HCT116 (cell line): ENCODE results near the gene LRRC3. TPM values are rescaled to one million over a fixed set of nuclear protein-coding genes. Genes with fewer than 3 reads are reported as not detected.

Source experiments
- ATAC-seq: fragments of 200-7000 bp; cut with Tn5 transposase; 2 replicates; pipeline ENCODE4 v1.9.1; 2020; ENCODE audit warnings: mild to moderate bottlenecking, moderate library complexity
- BruUV-seq: library from RNA; stranded (reverse); fragments of 400-500 nt; replicated peaks from 2 replicates; lab custom pipeline; 2021; lab: Mats Ljungman, UMichigan
- CTCF ChIA-PET: fragments of 300-600 bp; sonication (Branson Sonifier 250); formaldehyde crosslinking; loops from one replicate; lab custom pipeline; 2021; ENCODE audit warnings: antibody characterized with exemption; lab: Charles Lee
- POLR2A ChIA-PET: fragments of 300-600, 350-600 bp; sonication (Branson Sonifier 250); formaldehyde crosslinking; loops from one replicate; lab custom pipeline; 2021; ENCODE audit warnings: antibody characterized with exemption; lab: Charles Lee
- RAD21 ChIA-PET, 2 experiments: fragments of 300-600 bp; sonication (Branson Sonifier 250); formaldehyde crosslinking; loops; one replicate each; lab custom pipeline; 2023; ENCODE audit warnings: low total read pairs in 2 of 2; ENCODE audit not compliant: uncharacterized antibody in 2 of 2, unreplicated experiment in 2 of 2, low non-redundant PET in 1 of 2; lab: Charles Lee
- DNase-seq: peaks from one replicate; pipeline ENCODE4 v3.0.0-alpha.2; 2010; ENCODE audit warnings: low read depth, low spot score
- H2AFZ ChIP-seq: fragments of 200-600 bp; shearing (Covaris generic), sonication (generic); 2 replicates; pipeline ENCODE4 v1.6.1; 2017; ENCODE audit warnings: low read depth, mixed run types, mixed read lengths, antibody characterized with exemption, low read length; ENCODE audit not compliant: poor library complexity, severe bottlenecking
- H3K27ac ChIP-seq: 2 replicates; pipeline ENCODE4 v1.5.1; 2012; ENCODE audit warnings: low read depth, low read length
- H3K27me3 ChIP-seq: fragments of 200-600 bp; sonication (generic); 2 replicates; pipeline ENCODE4 v1.6.1; 2016; ENCODE audit warnings: mixed run types, low read length, mixed read lengths; ENCODE audit not compliant: insufficient read depth
- H3K36me3 ChIP-seq, 2 experiments: fragments of 200-500 bp in 1 of 2; fragments of 200-600 bp in 1 of 2; sonication (Bioruptor generic) in 1 of 2; sonication (generic) in 1 of 2; 2 replicates each; pipeline versions ENCODE4 v1.5.1 to v1.6.1; 2014 to 2016; ENCODE audit warnings: low read length in 2 of 2, inconsistent platforms in 1 of 2, mixed read lengths in 1 of 2, mixed run types in 1 of 2; ENCODE audit not compliant: insufficient read depth in 2 of 2, control insufficient read depth in 1 of 2
- H3K4me1 ChIP-seq, 2 experiments: fragments of 200-600 bp in 1 of 2; sonication (generic) in 1 of 2; 2 replicates each; pipeline versions ENCODE4 v1.5.1 to v1.6.1; 2012 to 2017; ENCODE audit warnings: low read length in 2 of 2, inconsistent platforms in 1 of 2, mild to moderate bottlenecking in 1 of 2, mixed read lengths in 1 of 2, mixed run types in 1 of 2, moderate library complexity in 1 of 2; ENCODE audit not compliant: insufficient read depth in 2 of 2, control insufficient read depth in 1 of 2
- H3K4me2 ChIP-seq: fragments of 200-600 bp; sonication (generic); 2 replicates; pipeline ENCODE4 v1.6.1; 2017; ENCODE audit warnings: mixed run types, low read length, mixed read lengths
- H3K4me3 ChIP-seq, 2 experiments: fragments of 200-600 bp in 1 of 2; sonication (generic) in 1 of 2; replicated peaks in 1 of 2; 2 replicates each; pipeline ENCODE4 v1.5.1; 2011 to 2016; ENCODE audit warnings: low read length in 2 of 2, control low read depth in 1 of 2, low read depth in 1 of 2, mild to moderate bottlenecking in 1 of 2, mixed read lengths in 1 of 2, mixed run types in 1 of 2
- H3K79me2 ChIP-seq: fragments of 200-600 bp; sonication (generic); 2 replicates; pipeline ENCODE4 v1.6.1; 2017; ENCODE audit warnings: mild to moderate bottlenecking, mixed run types, low read length, moderate library complexity, mixed read lengths; ENCODE audit not compliant: insufficient read depth
- H3K9ac ChIP-seq: fragments of 200-600 bp; sonication (generic); 2 replicates; pipeline ENCODE4 v1.6.1; 2016; ENCODE audit warnings: low read length, mixed read lengths
- H3K9me2 ChIP-seq: fragments of 200-600 bp; sonication (generic), shearing (Covaris generic); 2 replicates; pipeline ENCODE4 v1.6.1; 2017; ENCODE audit warnings: mixed run types, mild to moderate bottlenecking, moderate library complexity; ENCODE audit not compliant: insufficient read depth
- H3K9me3 ChIP-seq, 2 experiments: fragments of 200-500 bp in 1 of 2; fragments of 200-600 bp in 1 of 2; sonication (Bioruptor generic) in 1 of 2; sonication (generic) in 1 of 2; 2 replicates each; pipeline ENCODE4 v1.6.1; 2014 to 2017; ENCODE audit warnings: low read length in 2 of 2, mixed read lengths in 2 of 2, inconsistent platforms in 1 of 2, low read depth in 1 of 2, mild to moderate bottlenecking in 1 of 2, mixed run types in 1 of 2, moderate library complexity in 1 of 2; ENCODE audit not compliant: control insufficient read depth in 1 of 2, insufficient read depth in 1 of 2
- H4K20me1 ChIP-seq: fragments of 200-600 bp; sonication (generic), shearing (Covaris generic); 2 replicates; pipeline ENCODE4 v1.6.1; 2017; ENCODE audit warnings: mixed run types, mild to moderate bottlenecking, moderate library complexity; ENCODE audit not compliant: insufficient read depth
- ATF3 ChIP-seq: IDR thresholded peaks from 2 replicates; pipeline ENCODE4 v1.6.1; 2012
- CBX3 ChIP-seq: IDR thresholded peaks from 2 replicates; pipeline ENCODE4 v1.6.1; 2012; ENCODE audit warnings: low read depth
- CTCF ChIP-seq, 3 experiments: fragments of 200-600 bp in 1 of 3; sonication (generic) in 1 of 3; IDR thresholded peaks in 2 of 3; conservative IDR thresholded peaks in 1 of 3; 2 replicates each; pipeline ENCODE4 v1.5.1; 2012 to 2017; ENCODE audit warnings: low read depth in 2 of 3, low read length in 2 of 3, antibody characterized with exemption in 1 of 3, borderline replicate concordance in 1 of 3, control low read depth in 1 of 3, mild to moderate bottlenecking in 1 of 3, mixed read lengths in 1 of 3, mixed run types in 1 of 3, moderate library complexity in 1 of 3; ENCODE audit not compliant: insufficient read depth in 1 of 3
- EGR1 ChIP-seq: IDR thresholded peaks from 2 replicates; pipeline ENCODE4 v1.6.1; 2012; ENCODE audit warnings: low read depth
- EZH2 ChIP-seq: fragments of 200-600 bp; sonication (generic); IDR thresholded peaks from 2 replicates; pipeline ENCODE4 v1.6.1; 2017; ENCODE audit warnings: antibody characterized with exemption, mixed run types
- EZH2phosphoT487 ChIP-seq: fragments of 200-600 bp; IDR thresholded peaks from 2 replicates; pipeline ENCODE4 v1.6.1; 2018; ENCODE audit warnings: antibody characterized with exemption, borderline replicate concordance
- MAX ChIP-seq: IDR thresholded peaks from 2 replicates; pipeline ENCODE4 v1.6.1; 2012
- POLR2A ChIP-seq: IDR thresholded peaks from 2 replicates; pipeline ENCODE4 v1.7.0; 2011; ENCODE audit warnings: borderline replicate concordance; ENCODE audit not compliant: insufficient read depth, insufficient read length; ENCODE audit errors: extremely low read depth
- RAD21 ChIP-seq: IDR thresholded peaks from 2 replicates; pipeline ENCODE4 v1.6.1; 2012; ENCODE audit warnings: low read depth, mild to moderate bottlenecking
- SIN3A ChIP-seq: IDR thresholded peaks from 2 replicates; pipeline ENCODE4 v1.6.1; 2012; ENCODE audit warnings: low read depth
- SP1 ChIP-seq: IDR thresholded peaks from 2 replicates; pipeline ENCODE4 v1.6.1; 2012; ENCODE audit warnings: low read depth
- TCF7L2 ChIP-seq: IDR thresholded peaks from 2 replicates; pipeline ENCODE4 v1.7.0; 2011; ENCODE audit warnings: borderline replicate concordance, inconsistent platforms; ENCODE audit not compliant: insufficient read depth, insufficient read length; ENCODE audit errors: extremely low read depth
- YY1 ChIP-seq: IDR thresholded peaks from 2 replicates; pipeline ENCODE4 v1.6.1; 2011; ENCODE audit warnings: low read length, low read depth, moderate library complexity, mild to moderate bottlenecking; ENCODE audit not compliant: insufficient replicate concordance; ENCODE audit errors: extremely low read depth
- ZBTB33 ChIP-seq: IDR thresholded peaks from 2 replicates; pipeline ENCODE4 v1.6.1; 2011; ENCODE audit warnings: mild to moderate bottlenecking, low read length, moderate library complexity; ENCODE audit not compliant: insufficient replicate concordance; ENCODE audit errors: extremely low read depth
- ZNF274 ChIP-seq: fragments of 200-500 bp; sonication (Bioruptor generic); IDR thresholded peaks from 2 replicates; pipeline ENCODE4 v1.6.1; 2014; ENCODE audit warnings: mild to moderate bottlenecking, low read depth, low read length, inconsistent platforms
- intact Hi-C: fragments of 100-400 bp; cut with micrococcal nuclease; formaldehyde crosslinking; loops from 2 replicates; pipeline ENCODE4 v1.10.0; 2022
- total RNA-seq: library from RNA; stranded (reverse); gene quantifications from one replicate; pipeline ENCODE4 v1.2.1, GENCODE V29; 2021; ENCODE audit not compliant: unreplicated experiment

The LRRC3 gene
- total RNA-seq, 1 experiment from 2014 or later: 7.5 TPM

GRCh38 chr21:44509539-44509938, 54.2 kb downstream of the LRRC3 start:
- H3K27ac ChIP-seq: no peak overlapping the region
- TF ChIP-seq CTCF (IDR thresholded peaks at IDR 0.05 in 2 of 3, conservative IDR thresholded peaks at IDR 0.05 in 1 of 3; ENCODE audit: borderline replicate concordance in 1 of 3, insufficient read depth in 1 of 3, low read depth in 2 of 3, low read length in 2 of 3) (peak in 2 of 3 experiments; percentile 43 to 51; a peak in 4 of 6 replicates), EGR1 (no peak)
- H2AFZ ChIP-seq: no peak overlapping the region
- intact Hi-C loops: no loop called here
- no peaks in the 10 kb centered on the region for H3K9me3 ChIP-seq
- BruUV-seq: no TSS peak
- no peaks in the 10 kb centered on the region for H3K79me2 ChIP-seq
- no peaks in the 10 kb centered on the region for H3K27me3 ChIP-seq
- H3K36me3 ChIP-seq: no peaks in the 10 kb centered on the region
- no peak overlapping the region for H3K9ac ChIP-seq
- ChIA-PET POLR2A (interaction anchor here (1.3 kb wide), 1 partner anchor 284 kb away, joined by 7 read pairs; no protein-coding TSS in a partner anchor), CTCF (interaction anchor here (1.3 to 2.2 kb wide), 5 partner anchors 8 to 629 kb away, joined by 7 to 38 read pairs (median 7); no protein-coding TSS in a partner anchor), RAD21 (interaction anchor here in 1 of 2 experiments (0.8 to 1.3 kb wide), 2 partner anchors 87 to 233 kb away, joined by 5 to 6 read pairs; no protein-coding TSS in a partner anchor)
- peak; percentile 29 for DNase-seq
- no peaks in the 10 kb centered on the region for H3K9me2 ChIP-seq
- peak; percentile 60 for ATAC-seq
- H4K20me1 ChIP-seq: no peaks in the 10 kb centered on the region
- no peak overlapping the region for H3K4me3 ChIP-seq
- peaks cover 9 to 15% of the 10 kb centered on the region in 2 experiments for H3K4me1 ChIP-seq
- no peak overlapping the region for H3K4me2 ChIP-seq

GRCh38 chr21:44510109-44510507, 54.8 kb downstream of the LRRC3 start:
- Histone ChIP-seq H3K27me3 (no peaks in the 10 kb centered on the region), H3K9me3 (no peaks in the 10 kb centered on the region), H3K4me1 (peaks cover 9 to 15% of the 10 kb centered on the region in 2 experiments), H3K36me3 (no peaks in the 10 kb centered on the region), H3K9me2 (no peaks in the 10 kb centered on the region), H4K20me1 (no peaks in the 10 kb centered on the region), H3K4me2 (peak overlapping the region; percentile 67), H3K27ac (no peak overlapping the region), H2AFZ (no peak overlapping the region), H3K79me2 (no peaks in the 10 kb centered on the region), H3K9ac (no peak overlapping the region), H3K4me3 (peak overlapping the region; percentile 23 to 29; a peak in 3 of 4 replicates)
- ChIA-PET POLR2A (interaction anchor here (1.3 kb wide), 1 partner anchor 283 kb away, joined by 7 read pairs; no protein-coding TSS in a partner anchor), RAD21 (interaction anchor here (1.1 to 1.3 kb wide), 2 partner anchors 232 to 284 kb away, joined by 5 to 6 read pairs; no protein-coding TSS in a partner anchor), CTCF (interaction anchor here (0.6 to 2.2 kb wide), 10 partner anchors 9 to 628 kb away, joined by 3 to 38 read pairs (median 6); no protein-coding TSS in a partner anchor)
- no TSS peak for BruUV-seq
- intact Hi-C loops: loop anchor here (1.0 to 10.0 kb wide), 3 partner anchors 233 to 625 kb away; no protein-coding TSS in a partner anchor
- DNase-seq (no peak), ATAC-seq (peak; percentile 30; the same call in 1 of the 2 replicates)
- no peak for TF ChIP-seq MAX
- TF ChIP-seq TCF7L2: no peak
- no peak for TF ChIP-seq YY1
- no peak for TF ChIP-seq EZH2phosphoT487
- no peak for TF ChIP-seq POLR2A
- TF ChIP-seq SP1: no peak
- TF ChIP-seq RAD21: no peak
- no peak for TF ChIP-seq ATF3
- no peak for TF ChIP-seq EZH2
- no peak for TF ChIP-seq ZNF274
- no peak for TF ChIP-seq SIN3A
- no peak for TF ChIP-seq CBX3
- no peak for TF ChIP-seq ZBTB33
